ENCODE measurements around the gene DDX10.

DNA sequence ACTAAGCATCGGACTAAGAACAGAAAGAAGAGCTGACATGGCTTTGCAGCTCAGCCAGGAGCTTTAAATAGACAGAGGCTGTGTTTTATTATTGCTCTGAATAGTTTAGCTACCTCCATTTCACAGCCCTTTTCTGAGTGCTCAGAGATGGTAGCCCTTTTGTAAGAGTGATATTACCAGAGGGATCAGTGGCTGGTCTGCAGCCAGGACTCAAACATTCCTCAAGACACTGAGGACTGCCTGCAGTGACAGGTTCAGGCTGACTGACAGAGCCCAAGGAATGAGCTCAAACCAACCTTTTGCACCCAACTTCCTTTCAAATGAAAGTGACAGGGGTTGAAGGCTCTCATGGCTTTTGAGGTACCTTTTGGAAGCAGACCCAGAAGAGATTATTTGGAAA is 189.0 kb downstream of the DDX10 start:
- TF ChIP-seq, protein P1, sequence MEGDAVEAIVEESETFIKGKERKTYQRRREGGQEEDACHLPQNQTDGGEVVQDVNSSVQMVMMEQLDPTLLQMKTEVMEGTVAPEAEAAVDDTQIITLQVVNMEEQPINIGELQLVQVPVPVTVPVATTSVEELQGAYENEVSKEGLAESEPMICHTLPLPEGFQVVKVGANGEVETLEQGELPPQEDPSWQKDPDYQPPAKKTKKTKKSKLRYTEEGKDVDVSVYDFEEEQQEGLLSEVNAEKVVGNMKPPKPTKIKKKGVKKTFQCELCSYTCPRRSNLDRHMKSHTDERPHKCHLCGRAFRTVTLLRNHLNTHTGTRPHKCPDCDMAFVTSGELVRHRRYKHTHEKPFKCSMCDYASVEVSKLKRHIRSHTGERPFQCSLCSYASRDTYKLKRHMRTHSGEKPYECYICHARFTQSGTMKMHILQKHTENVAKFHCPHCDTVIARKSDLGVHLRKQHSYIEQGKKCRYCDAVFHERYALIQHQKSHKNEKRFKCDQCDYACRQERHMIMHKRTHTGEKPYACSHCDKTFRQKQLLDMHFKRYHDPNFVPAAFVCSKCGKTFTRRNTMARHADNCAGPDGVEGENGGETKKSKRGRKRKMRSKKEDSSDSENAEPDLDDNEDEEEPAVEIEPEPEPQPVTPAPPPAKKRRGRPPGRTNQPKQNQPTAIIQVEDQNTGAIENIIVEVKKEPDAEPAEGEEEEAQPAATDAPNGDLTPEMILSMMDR (IDR thresholded peaks at IDR 0.05) = no peak
- TF ChIP-seq POLR2A (IDR thresholded peaks at IDR 0.05) (no peak), POLR2AphosphoS5 (IDR thresholded peaks at IDR 0.05) (no peak)
